NCI-H128 (cell line): ENCODE results near the gene DNAAF1.

Source experiments
- DNase-seq: peaks from one replicate; lab custom pipeline; 2025; ENCODE audit not compliant: unreplicated experiment; lab: John Stamatoyannopoulos, UW

The DNAAF1 gene

GRCh38 chr16:84121007-84121406, 24.1 kb upstream of the DNAAF1 start:
- no peak for DNase-seq

- DNase-seq = no peak
These were observed 20.6 kb upstream of the DNAAF1 start for GRCh38 chr16:84124257-84125073.

- DNase-seq = no peak
These were observed 14.0 kb upstream of the DNAAF1 start for GRCh38 chr16:84131117-84131516.

GRCh38 chr16:84132527-84133285, 12.4 kb upstream of the DNAAF1 start:
- DNase-seq = no peak

- no peak for DNase-seq
These were observed 8.6 kb upstream of the DNAAF1 start for GRCh38 chr16:84136331-84137125.

GRCh38 chr16:84137287-84137686, 7.8 kb upstream of the DNAAF1 start:
- DNase-seq = no peak

GRCh38 chr16:84137769-84138357, 7.2 kb upstream of the DNAAF1 start:
- no peak for DNase-seq

GRCh38 chr16:84138500-84138823, 6.6 kb upstream of the DNAAF1 start:
- DNase-seq = no peak

- no peak for DNase-seq
These were observed 6.1 kb upstream of the DNAAF1 start for GRCh38 chr16:84138824-84139627.

- no peak for DNase-seq
These were observed 5.4 kb upstream of the DNAAF1 start for GRCh38 chr16:84139628-84140258.

GRCh38 chr16:84141143-84141670, 3.9 kb upstream of the DNAAF1 start:
- DNase-seq = no peak

- DNase-seq = no peak
These were observed 2.0 kb upstream of the DNAAF1 start for GRCh38 chr16:84143081-84143480.

GRCh38 chr16:84143784-84144199, 1.3 kb upstream of the DNAAF1 start:
- no peak for DNase-seq

- no peak for DNase-seq
These were observed 774 bp upstream of the DNAAF1 start for GRCh38 chr16:84144209-84144858.

- no peak for DNase-seq
These were observed 5.8 kb downstream of the DNAAF1 start for GRCh38 chr16:84150926-84151325.

- no peak for DNase-seq
These were observed 8.6 kb downstream of the DNAAF1 start for GRCh38 chr16:84153660-84154214.

GRCh38 chr16:84155226-84155625, 10.1 kb downstream of the DNAAF1 start:
- DNase-seq = no peak

GRCh38 chr16:84155771-84156170, 10.7 kb downstream of the DNAAF1 start:
- no peak for DNase-seq

- no peak for DNase-seq
These were observed 11.3 kb downstream of the DNAAF1 start for GRCh38 chr16:84156342-84156784.
